HG03175 (cell line): Measurements from ENCODE around the gene FAF1.

Experiments used
- ATAC-seq: cut with Tn5 transposase; IDR thresholded peaks from one replicate; pipeline ENCODE4 v1.9.1; 2021; ENCODE audit warnings: mild to moderate bottlenecking, moderate library complexity; ENCODE audit not compliant: unreplicated experiment

FAF1 gene

DNA sequence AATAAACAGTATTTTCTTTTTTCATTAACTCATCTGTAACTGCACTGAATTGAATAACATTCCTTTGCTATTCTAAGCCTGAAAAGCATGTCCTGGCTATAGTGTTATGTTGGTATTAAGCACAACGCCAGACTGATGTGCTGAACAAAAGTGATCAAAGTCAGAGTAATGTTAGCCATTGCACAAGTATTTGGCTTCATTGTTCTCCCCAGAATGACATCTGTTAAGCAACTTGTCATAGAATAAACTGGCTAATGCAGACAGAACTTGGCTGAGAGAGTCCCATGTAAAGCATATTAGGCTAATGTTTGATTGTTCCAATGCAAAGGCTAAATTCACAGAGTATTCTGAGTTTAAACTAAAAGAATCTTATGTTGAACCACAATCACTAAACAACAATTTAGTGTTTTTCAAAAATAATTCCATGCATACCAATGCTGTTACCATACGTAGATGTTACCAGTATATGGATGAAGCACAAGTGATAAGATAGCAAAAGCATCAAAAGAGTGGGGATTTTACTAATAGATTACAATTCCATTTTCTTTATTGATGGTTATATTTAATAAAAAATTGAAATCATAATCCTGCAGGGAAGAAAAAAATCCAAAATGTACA, 301.5 kb downstream of the FAF1 start:
- ATAC-seq, result no peak

DNA sequence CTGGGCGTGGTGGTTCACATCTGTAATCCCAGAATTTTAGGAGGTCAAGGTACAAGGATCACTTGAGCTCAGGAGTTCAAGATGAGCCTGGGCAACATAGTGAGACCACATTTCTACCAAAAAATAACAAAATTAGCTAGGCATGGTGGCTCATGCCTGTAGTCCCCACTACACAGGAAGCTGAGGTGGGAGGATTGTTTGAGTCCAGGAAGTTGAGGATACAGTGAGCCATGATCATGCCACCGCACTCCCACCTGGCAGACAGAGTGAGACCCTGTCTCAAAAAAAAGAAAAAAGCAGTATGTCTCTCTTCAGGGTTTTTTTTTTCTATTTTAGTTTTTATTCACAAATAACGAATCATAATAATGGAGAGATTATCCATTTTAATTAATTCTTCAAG, 303.1 kb downstream of the FAF1 start:
- no peak for ATAC-seq

DNA sequence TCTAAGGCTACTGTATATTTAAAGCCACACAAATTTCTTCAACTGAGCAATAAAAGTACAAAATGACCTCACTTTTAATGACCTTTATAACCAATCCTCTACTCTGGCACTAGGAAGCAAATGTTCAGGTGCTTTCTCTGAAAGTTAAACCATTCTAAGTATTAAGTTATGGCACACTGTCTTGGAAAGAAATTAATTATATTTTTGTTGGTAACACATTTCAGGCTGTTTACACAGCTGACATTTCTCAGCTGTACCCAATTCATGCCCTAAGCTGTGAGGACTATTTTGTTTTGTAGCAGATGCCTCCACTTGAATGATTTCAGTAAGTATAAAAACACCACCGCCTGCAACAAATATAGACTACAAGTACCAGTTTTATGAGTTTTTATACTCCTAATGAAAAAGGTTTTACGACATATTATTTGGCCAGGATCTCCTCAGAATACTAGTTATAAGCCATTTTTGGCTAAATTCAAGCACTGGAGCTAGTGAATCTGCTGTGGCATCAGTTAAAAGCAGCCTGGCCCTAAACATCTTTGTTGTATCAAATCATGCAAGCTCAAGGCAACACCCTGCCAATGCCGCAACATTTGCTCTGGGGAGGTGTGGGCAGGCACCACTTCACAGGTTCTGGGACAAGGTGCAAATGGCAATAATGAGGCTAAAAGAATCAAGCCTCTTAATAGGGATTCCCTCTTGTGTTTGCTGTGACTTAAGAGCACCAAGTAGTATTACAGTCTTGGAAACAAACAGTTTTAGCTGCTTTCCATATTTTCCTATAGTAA, 308.4 kb downstream of the FAF1 start:
- ATAC-seq, result no peak

DNA sequence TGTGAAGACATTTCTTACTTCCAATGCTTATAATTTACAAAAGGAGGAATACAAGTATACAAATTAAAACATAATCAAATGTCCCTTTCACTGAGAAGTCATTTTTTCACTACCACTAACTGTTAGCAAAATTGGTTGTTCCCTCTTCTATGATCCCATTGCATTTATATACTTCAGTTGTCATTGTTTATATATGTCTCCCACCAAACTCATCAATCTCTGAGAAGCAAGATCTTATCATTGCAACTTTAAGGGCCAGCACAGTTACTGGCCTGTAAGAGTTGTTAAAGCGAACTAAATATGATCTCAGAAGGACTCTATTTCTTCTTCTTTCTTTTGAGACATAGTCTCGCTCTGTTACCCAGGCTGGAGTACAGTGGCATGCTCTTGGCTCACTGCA, 313.5 kb downstream of the FAF1 start:
- no peak for ATAC-seq

DNA sequence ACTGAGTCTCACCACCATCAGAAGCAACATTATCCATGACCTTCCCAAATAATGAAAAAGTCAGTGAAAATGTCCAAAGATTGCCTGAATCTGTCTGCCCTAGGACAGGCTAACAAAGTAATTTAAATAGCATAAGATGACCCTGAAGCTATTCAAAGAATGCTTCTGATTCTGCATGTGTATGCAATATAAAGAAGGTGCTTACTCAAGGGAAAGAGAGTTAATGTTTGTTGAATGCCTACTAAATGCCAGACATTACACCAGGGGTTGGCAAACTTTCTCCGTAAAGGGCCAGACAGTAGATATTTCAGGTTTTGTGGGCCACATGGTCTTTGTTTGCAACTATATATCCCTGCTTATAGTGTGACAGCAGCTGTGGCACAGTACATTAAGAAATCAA, 314.9 kb downstream of the FAF1 start:
- no peak for ATAC-seq

DNA sequence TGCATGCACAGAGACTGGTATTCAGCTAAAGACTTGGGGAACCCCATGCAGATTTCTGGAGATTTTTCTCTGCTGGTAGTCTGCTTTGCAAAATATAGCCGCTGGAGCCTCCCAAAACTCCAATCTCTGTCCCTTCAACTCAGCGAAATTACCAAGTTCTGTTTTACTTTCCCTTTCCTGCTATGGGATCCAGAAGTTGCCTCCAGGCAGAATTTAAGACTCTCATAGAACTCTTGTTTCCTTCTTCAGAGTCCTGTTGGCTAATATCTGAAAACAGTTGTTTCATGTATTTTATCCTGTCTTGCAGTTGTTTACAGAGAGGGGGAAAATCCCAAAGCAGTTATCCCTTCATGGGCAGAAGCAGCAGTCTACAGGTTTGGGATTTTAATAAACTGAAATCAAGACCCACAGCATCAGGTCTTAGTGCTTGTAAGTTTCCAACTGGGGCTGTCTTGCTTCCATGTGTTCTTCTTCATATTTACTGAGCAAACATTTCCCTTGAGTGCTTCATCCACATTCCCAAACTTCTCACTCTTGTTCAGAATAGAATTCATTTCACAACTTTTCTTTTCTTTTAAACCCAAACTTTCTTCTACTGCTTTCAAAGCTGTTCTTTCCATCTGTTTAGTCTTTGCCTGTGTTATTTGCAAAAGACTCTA, 315.5 kb downstream of the FAF1 start:
- ATAC-seq, result no peak

DNA sequence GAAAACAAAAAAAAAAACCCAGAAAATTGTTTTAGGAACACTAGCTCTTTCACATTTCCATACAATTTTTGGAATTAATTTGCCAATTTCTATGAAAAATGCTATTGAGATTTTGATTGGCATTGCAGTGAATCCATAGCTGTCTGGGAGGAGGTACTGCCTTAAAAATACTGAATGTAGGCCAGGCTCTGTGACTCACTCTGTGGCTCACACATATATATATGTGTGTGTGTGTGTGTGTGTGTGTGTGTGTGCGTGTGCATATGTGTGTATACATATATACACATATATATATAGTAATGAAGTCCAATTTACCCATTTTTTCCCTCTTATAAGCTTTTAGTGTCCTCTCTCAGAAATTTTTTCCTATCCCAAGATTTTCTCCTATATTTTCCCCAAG, 322.6 kb downstream of the FAF1 start:
- ATAC-seq, result no peak

DNA sequence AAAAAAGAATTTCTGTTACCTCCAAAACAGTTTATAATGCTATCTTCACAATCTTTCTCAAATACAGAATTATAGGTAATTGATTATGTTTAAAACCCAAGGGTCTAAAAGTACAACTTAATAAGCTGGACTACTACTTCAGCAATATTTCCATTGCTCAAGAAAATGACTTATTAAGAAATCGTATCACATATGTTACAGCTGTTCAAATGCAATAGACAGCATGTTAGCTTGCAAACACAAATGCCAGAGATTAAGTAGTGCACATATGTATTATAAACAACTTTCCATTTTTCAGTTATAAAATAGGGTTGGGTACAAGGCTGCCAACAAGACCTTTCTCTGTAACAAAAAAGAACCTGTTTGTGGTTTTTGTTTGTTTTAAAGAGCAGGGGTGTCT, 325.8 kb downstream of the FAF1 start:
- no peak for ATAC-seq

DNA sequence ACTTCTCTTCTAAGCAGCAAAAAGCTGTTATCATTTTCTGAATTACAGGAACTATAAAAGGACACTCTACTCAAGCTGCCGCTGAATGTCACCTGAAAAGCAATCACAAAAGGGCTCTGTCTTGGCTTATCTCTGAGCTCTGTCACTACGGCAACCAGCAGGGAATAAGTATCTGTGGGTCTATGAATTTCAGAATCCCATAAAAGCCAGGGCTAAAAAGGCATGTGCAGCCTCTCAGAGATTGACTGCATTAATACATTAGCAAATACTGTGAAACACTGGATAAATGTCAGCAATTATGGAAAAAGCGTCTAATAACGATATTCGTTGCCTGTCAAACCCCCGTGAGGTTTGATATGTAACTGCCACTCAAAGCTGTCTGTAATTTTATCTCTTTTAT, 326.6 kb downstream of the FAF1 start:
- no peak for ATAC-seq

DNA sequence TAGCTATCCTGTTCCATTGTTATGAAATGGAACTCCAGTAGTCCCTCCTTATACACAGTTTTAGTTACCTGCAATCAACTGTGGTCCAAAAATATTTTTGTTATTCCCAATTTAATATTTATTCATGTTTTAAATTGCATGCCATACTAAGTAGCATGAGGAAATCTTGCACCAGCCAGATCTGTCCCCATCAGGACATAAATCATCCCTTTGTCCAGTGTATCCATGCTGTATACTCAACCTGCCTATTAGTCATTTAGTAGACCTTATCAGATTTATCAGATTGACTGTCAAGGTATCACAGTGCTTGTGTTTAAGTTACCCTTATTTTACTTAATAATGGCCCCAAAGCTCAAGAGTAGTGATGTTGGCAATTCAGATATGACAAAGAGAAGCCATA, 328.9 kb downstream of the FAF1 start:
- no peak for ATAC-seq

DNA sequence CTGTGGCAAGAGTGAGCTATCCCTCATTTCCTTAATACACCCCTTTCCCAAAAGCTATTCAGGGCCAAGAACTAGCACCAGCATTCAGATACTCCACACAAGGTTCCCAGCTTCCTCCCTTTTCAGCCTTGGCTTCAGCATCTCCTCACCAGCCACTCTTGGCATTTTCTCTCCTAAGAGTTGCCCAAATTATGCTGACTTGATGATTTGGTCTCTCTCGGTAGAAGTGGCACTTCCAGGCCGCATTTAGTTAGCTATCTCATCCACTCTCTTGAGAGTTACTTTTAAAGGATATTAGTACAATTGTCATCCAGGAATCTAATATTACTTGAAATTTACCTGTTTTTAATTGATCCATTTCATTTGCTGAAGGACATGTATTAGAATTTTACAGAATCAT, 337.8 kb downstream of the FAF1 start:
- ATAC-seq, result no peak

DNA sequence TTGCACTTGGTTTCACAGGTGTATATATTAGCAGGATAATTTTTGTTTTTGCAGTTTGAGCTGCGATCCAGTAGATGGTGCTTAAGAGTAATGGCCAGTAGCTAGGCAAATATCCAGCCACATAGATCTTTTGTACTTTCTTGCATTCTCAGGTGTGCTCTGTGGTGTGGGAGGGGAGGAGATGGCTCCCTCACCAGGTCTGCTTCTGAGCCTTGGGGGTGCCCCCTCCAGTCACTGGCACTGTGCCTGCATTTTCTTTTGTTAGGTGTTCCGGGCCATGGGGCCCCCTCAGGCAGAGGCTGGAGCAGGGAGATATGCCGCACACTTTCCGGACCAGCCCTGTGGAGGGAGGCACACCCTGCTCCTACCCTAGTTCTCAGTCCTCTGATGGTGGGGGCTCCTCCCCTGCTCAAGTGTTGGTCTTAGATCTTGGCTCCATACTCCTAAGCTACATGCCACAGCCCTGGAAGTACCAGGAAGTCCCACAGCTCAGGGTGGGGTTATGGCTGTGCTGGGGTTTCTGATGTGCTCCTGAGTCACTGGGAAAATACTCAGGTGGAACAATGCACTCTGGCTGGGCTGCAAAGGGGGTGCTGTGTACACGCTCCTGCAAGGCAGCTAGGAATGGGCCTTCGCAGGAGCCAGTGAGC, 339.3 kb downstream of the FAF1 start:
- ATAC-seq, result no peak

DNA sequence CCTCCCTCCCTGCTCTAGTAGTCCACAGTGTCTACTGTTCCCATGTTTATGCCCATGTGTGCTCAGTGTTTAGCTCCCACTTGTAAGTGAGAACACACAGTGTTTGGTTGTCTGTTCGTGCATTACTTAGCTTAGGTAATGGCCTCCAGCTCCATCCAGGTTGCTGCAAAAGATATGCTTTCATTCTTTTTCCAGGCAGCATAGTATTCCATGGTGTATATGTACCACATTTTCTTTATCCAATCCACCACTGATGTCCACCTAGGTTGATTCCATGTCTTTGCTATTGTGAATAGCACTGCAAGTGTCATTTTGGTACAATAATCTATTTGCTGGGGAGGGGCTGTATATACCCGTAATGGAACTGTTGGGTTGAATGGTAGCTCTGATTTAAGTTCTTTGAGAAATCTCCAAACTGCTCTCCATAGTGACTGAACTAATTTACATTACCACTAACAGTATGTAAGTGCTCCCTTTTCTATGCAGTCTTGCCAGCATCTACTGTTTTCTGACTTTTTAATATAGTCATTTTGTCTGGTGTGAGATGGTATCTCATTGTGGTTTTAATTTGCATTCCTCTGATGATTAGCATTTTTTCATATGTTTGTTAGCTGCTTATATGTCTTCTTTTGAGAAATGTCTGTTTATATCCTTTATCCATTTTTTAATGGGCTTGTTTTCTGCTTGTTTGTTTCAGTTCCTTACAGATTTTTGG, 344.9 kb downstream of the FAF1 start:
- no peak for ATAC-seq

DNA sequence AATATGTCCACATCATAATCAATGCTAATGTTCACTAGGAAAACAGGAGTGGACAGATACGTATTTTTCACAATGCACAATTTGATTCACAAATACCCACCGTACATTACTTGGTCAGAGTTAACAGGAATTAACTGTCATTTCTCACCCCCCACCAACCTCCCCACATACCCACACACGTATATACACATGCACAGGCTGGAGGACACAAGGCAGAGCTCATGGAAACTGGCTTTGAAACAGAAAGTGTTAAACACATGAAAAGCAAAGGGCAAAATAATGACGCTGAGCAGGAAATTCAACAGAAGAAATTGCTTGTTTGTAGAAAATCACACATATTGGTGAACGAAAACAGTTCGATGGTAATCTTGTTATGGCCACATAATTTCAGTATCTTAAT, 348.4 kb downstream of the FAF1 start:
- ATAC-seq, result no peak

DNA sequence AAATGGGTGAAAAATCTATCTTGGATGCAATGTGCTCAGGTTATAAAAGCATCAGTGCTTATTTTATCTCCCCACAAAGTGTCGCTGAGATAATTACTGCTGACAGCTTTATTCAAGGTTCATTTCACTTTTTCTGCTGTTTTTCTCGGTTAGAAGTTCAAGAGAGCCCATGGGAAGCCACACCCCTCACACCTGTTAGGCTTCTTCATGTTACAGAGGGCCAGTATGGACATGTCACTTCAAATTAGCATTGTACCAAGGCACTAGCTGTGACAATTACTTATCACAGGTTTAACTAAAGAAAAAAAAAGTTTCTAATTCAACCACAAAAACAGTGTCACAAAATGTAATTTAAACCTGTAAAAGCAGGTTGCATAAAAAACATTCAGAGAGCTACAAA, 349.5 kb downstream of the FAF1 start:
- peak; percentile 71 for ATAC-seq

DNA sequence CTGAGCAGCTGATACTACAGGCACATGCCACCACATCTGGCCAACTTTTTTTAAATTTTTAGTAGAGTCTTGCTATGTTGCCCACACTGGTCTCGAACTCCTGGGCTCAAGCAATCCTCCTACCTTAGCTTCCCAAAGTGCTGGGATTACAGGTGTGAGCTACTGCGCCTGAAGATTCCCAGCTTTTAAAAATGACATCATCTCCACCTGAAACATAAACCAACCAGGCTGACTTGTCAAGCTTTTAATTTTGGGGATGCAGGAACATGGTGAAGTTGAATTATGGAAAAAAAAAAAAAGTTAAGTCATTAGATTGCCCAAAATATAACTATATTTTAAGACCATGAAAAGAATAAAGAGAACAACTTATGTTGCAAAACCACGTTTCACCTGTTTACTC, 350.6 kb downstream of the FAF1 start:
- ATAC-seq, result no peak

DNA sequence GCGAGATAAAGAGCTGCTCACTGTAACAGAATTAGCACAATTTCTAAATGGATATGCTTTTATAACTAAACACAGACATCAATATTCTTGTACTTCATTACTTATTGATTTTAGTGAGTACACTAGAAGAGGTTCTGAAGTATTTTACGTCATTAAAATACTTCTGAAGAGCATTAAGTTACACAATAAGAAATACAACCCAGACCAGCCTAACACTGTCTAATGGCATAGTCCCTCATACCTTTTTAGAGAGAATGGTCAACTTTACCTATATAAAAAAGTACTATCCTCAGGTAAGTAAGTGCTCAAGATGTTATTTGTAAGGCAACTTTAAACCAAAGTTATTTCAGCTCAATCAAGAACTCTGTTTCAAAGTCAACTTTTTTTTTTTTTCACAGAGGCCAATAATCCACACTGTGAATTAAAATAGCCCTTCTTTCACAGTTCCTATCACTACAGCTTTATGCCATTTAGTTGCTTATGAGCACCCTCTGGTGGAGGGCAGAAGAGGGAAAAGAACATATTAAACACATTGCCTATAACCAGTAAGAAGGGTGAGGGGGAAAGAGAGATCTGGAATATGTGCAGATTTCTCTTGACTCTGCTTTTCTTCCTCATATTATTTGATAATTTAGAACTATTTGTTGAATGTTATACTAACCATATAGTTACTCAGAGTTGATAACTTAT, 354.7 kb downstream of the FAF1 start:
- ATAC-seq, result peak; percentile 61

DNA sequence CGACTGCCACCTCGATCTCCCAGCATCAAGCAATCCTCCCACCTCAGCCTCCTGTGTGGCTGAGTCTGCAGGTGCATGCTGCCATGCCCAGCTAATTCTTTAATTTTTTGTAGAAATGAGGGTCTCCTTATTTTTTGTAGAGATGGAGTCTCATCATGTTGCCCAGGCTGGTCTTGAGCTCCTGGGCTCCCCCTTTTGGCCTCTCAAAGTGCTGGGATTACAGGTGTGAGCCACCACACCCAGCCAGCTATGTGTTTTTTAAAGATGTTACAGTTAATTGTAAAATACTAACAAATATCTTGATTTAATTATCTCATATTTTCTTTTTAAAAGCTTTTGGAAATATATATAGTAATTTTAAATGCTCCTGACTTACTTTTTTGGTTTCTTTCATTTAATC, 355.5 kb downstream of the FAF1 start:
- ATAC-seq, result no peak

DNA sequence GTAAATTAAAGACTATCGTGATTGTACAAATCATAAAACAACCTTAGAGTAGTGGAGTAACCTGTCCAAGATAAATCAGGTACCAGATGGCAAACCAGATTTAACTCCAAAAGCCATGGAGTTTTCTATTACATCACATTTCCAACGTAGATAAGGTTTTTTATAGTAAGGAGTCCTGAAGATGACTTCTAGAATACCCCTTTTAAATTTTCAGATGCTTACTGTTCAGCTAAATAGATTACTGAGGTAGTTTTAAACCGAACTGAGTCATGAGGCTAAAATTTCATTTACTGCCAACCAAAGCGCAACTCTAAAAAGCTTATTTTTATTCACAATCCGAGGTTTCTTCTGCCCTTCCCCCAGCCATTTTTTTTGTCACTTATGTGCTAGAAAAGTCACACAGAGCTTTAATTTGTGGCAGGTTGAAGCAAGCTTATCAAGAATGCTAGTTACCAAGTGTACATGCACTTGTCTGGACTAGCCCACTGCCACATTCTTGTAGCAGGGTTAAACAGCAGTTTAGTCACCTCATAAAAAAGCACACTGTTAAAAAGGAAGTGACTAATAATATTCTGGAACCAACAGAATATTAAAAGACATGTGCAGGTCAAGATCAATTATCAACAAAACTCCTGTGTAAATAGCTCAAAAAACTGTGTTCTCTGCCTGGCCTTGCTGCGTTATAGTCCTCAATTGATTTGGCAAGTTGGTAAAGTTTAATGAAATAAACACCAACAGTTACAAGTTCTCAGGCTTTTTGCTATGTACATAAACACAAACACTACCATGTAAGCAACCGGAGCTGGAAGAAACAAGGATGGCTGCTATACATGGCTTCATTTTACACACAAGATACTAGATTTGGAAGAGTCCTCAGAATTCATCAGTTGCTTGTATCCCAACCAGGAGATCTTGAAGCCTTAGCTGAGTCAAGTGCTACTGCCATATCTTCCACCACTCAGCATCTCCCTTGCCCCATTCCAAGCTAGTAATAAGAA, 356.5 kb downstream of the FAF1 start:
- no peak for ATAC-seq
